Measurements from ENCODE around the gene SLC23A2.
"Not testable (repeated sequence)": the region's sequence is repeated elsewhere in the genome, so short reads cannot be mapped to it uniquely, and the experiment has no call there.

The SLC23A2 gene

DNA sequence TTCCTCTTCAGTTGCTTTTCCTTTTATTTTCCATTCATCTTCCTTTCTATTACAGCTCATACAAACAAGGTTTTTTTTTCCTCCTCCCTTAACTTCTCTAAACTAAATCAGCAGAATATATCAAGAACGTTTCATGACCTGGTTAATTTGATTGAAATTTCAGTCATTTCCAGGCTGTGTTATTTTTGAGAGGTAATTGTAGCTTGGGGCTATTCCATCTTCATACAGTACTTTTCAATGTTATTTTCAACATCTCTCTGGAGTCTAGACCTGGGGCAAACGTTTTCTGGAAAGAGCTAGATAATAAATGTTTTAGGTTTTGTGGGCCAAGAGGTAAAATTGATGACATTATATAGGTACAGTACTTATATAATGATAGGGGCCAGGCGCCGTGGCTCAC lies 4.0 kb upstream of the SLC23A2 start:
- no peak for DNase-seq (ENCODE audit: low spot score)

- DNase-seq (ENCODE audit: low spot score), result not testable (repeated sequence)
Observed at GRCh38 chr20:5004825-5005224, 3.5 kb upstream of the SLC23A2 start.

- DNase-seq (ENCODE audit: low spot score), result no peak
Observed at GRCh38 chr20:5003626-5004025, 2.3 kb upstream of the SLC23A2 start.

DNA sequence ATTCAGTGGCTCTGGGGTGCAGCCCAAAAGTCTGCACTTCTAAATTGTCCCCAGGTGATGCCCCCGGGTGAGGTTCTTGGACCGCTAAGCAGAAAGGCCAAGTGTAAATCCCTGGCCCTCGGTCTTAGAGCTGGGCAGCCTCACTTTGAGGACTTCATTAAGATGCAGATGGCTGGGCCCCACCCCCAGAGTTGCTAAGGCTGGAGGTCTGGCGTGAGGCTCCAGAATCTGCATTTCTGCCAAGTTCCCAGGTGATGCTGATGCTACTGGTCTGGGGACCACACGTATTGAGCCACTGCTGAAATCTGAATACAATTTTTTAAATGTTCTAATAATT lies 735 bp upstream of the SLC23A2 start:
- no peak for DNase-seq (ENCODE audit: low spot score)

- DNase-seq (ENCODE audit: low spot score), result no peak
Observed at GRCh38 chr20:5000263-5001173, 792 bp downstream of the SLC23A2 start.

DNA sequence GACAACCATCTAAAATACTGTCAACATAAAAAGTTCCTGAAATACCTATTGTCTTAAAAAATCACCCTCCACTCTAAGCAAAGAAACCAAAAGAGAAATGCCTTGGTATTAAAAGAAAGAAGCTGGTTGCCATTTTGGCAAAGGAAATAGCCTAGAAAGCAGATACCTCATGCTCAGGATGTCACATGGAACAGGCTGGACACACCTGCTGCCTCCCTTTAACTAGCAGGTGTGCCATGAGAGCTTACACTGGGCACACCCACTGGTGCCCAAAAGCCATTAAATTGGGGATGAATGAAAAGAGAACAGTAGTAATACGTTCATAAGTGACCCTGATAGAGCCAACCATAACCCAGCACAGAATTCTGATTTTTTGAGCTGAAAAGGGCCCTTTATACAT lies 1.5 kb downstream of the SLC23A2 start:
- no peak for DNase-seq (ENCODE audit: low spot score)

GRCh38 chr20:4998160-4998651 lies 3.1 kb downstream of the SLC23A2 start:
- no peak for DNase-seq (ENCODE audit: low spot score)

- no peak for DNase-seq (ENCODE audit: low spot score)
Observed at GRCh38 chr20:4997222-4997621, 4.1 kb downstream of the SLC23A2 start.

- DNase-seq (ENCODE audit: low spot score), result no peak
Observed at GRCh38 chr20:4989570-4989969, 11.7 kb downstream of the SLC23A2 start.

DNA sequence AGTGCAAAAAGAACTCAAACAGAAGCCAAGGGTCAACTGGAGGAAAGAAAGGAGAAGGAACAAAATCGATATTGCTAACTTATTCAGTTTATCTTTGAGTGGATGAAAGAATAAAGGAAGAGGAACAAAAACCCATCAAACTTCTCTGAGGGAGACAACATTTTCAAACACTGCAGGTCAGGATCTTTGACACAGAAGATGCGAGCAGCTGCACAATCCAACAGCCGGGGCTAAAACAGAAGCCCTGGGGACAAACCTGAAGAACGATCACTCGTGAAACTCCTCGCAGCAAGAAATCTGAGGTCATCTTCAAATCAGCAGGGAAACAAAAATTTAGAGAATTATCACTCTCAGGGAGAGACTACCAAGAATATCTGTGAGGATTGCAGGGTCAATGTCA lies 14.2 kb downstream of the SLC23A2 start:
- no peak for DNase-seq (ENCODE audit: low spot score)

DNA sequence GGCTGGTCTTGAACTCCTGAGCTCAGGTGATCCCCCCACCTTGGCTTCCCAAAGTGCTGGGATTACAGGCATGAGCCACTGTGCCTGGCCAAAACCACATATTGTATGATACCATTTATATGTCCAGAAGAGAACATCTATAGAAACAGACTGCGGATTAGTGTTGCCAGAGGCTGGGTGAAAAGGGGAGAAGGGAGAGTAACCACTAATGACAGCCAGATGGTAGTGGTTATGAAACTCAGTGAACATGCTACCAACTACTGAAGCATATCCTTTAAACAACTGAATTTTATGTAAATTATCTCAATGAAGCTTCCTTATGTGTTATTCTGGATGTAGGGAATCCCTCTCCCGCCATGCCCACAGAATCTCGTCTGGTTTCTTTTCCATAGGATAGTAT lies 15.7 kb downstream of the SLC23A2 start:
- DNase-seq (ENCODE audit: low spot score), result no peak

- DNase-seq (ENCODE audit: low spot score), result no peak
Observed at GRCh38 chr20:4982281-4982680, 19.0 kb downstream of the SLC23A2 start.

DNA sequence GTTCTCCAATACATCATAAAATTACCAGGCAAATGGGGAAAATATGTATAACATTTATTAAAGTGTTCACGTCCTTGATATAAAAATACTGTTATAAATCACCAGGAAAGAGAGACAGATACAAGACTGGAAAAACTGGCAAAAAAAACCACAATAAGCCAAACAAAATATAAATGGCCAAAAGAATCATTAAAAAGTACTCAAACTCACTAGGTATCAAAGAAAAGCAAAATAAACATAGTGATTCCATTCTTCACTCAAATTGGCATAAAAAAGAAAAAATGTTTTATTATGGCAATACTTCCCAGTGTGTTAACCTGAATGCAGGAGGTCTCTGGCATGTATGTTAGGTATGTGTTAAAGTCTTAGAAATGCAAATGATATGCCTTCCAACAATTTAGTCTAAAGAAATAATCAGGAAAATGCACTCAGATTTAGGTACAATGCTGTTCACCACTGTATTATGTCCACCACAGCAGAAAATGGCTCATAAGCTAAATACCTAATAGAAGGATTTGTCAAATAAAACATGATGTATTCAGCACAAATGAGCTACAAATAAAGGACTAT lies 21.4 kb downstream of the SLC23A2 start:
- no peak for DNase-seq (ENCODE audit: low spot score)

DNA sequence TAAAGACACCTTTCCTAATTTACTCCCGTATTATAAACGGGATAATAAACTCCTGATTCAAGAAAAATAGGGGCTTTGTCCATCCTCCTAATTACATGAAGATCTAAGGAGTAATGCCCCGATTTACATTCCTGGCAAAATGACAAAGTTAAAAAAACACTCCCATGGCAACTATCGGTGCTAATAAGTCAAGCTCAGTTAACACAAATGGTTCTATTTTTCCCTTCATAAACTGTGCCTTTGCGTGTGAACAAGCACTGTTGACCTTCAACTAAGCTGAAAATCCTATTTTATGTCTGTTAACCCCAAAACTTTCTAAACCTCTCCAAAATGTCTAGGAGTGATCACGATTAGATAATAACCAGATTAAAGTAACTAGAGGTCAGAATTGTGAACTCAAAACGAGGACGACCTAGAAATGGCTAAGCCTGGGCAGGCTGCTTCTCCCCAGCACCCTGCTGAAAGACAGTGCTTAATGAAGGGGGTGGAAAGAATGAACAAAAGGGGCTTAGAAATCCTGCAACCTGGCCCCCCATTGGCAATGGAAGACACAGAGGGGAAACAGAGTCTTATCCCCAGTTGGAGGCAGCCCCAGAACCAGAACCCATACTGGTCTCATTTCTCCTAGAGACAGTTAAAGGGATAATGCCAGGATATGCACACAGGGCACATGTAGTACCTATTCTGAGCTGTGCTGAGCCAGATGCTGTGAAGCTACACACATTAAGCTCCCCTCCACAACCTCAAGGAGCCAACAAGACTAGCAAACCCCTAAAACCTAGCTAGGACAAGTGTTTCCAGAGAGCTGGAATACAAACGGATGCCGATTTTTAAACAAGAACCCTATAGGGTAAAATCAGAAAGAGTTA lies 23.0 kb downstream of the SLC23A2 start:
- no peak for DNase-seq (ENCODE audit: low spot score)

- not testable (repeated sequence) for DNase-seq (ENCODE audit: low spot score)
Observed at GRCh38 chr20:4976014-4976413, 25.3 kb downstream of the SLC23A2 start.

DNA sequence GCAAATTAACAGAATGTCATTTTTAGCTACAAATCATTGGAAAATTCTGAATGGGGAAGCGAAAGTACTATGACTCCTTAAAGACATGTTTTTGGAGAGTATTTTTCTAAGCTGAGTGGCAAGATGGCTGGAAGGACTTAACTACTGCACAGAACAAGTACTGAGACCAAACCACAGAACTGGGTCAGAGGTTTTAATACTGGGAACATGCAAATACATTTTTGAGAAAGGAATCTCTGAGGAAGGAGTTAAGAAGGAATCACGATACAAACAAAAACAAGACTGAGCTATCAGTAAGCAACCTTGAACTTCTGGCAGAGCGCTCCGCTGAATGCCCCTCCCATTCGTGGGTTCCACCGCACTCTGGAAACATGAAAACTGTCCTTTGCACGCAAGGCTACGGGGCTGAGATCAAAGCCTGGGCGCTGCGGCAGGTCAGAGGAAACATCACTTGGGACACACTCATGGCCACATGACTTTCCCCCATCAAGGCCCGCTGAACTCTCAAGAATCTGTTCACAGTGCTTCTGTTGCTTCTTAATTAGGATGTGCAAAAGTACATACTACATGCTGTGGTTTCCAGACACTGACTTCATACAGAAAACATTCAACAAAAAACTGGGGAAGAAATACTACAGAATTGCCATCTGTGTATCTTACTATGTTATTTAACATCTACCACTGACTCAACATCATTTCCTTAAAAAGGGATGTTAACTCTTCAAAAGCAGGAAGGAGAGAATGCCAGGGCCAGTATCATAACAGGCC lies 27.8 kb downstream of the SLC23A2 start:
- DNase-seq (ENCODE audit: low spot score), result no peak

GRCh38 chr20:4972506-4973251 lies 28.6 kb downstream of the SLC23A2 start:
- DNase-seq (ENCODE audit: low spot score), result no peak

DNA sequence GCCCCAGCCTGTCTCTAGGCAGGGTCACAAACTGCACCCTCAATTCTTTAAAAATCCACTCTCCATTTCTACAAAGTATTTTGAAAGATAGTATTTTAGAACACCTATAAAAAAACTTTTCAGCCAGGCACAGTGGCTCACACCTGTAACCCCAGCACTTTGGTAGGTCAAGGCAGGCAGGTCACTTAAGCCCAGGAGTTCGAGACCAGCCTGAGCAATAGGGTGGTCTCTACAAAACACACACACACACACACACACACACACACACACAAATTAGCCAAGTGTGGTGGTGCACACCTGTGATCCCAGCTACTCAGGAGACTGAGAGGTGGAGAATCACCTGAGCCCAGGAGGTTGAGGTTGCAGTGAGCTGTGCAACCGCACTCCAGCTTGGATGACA lies 30.2 kb downstream of the SLC23A2 start:
- DNase-seq (ENCODE audit: low spot score), result no peak

- no peak for DNase-seq (ENCODE audit: low spot score)
Observed at GRCh38 chr20:4967752-4968477, 33.4 kb downstream of the SLC23A2 start.

Data from hematopoietic multipotent progenitor cell treated with erythropoietin and hydrocortisone succinate and interleukin-3 and kit ligand, for 15 days (in vitro differentiated cells).